Left renal cortex interstitium (tissue), 4 donors: ENCODE data around the gene MED17. TPM values are rescaled to one million over a fixed set of nuclear protein-coding genes. Genes with fewer than 3 reads are reported as not detected.

Source experiments
- DNase-seq, 4 donors: peaks; one replicate each; pipeline ENCODE4 v3.0.0-alpha.2; 2013; ENCODE audit warnings: low read depth in 4 of 4, low spot score in 2 of 4, missing footprints in 1 of 4
- polyA plus RNA-seq, 4 donors: library from polyadenylated mRNA; unstranded; fragments of 120-200 nt; gene quantifications; one replicate each; pipeline ENCODE4 v1.2.1, GENCODE V29; 2013; ENCODE audit not compliant: insufficient read length in 4 of 4

The MED17 gene
- polyA plus RNA-seq, 4 donors = 31.1 to 49.1 (median 45.9) TPM

GRCh38 chr11:93845181-93846092, 61.4 kb downstream of the MED17 start:
- no peak for DNase-seq

GRCh38 chr11:93846411-93846810, 62.3 kb downstream of the MED17 start:
- DNase-seq = no peak

- DNase-seq = no peak
These were observed 65.1 kb downstream of the MED17 start for GRCh38 chr11:93849201-93849600.

- DNase-seq = peak; percentile 8 to 17 (median 12)
These were observed 65.9 kb downstream of the MED17 start for GRCh38 chr11:93849751-93850593.

GRCh38 chr11:93850594-93851018, 66.5 kb downstream of the MED17 start, which contains the start of gene VSTM5:
VSTM5 (minus strand) TSS chr11:93850618; CDS start chr11:93850502, 116 bp downstream.
- no peak for DNase-seq

- DNase-seq = no peak
These were observed 68.2 kb downstream of the MED17 start for GRCh38 chr11:93852242-93852641.

- no peak for DNase-seq
These were observed 73.5 kb downstream of the MED17 start for GRCh38 chr11:93857413-93858120.

GRCh38 chr11:93858121-93858775, 74.2 kb downstream of the MED17 start:
- DNase-seq = no peak

- no peak for DNase-seq
These were observed 77.7 kb downstream of the MED17 start for GRCh38 chr11:93861808-93862207.

Other genes with a start within 250 kb of the MED17 start
- gene SMCO4, start 240.9 kb upstream of the MED17 start, polyA plus RNA-seq = 10 to 100 TPM; 16.0 to 19.1 (median 18.7) TPM
- 10 to 100 TPM; 17.3 to 23.7 (median 22.7) TPM for gene CEP295, start 122.6 kb upstream of the MED17 start, polyA plus RNA-seq
- gene TAF1D, start 42.8 kb upstream of the MED17 start, polyA plus RNA-seq = 100 to 1,000 TPM; 102 to 191 (median 137) TPM
- gene C11orf54, start 42.6 kb upstream of the MED17 start, polyA plus RNA-seq = 100 to 1,000 TPM; 160 to 234 (median 180) TPM
- 1 to 10 TPM; 1.0 to 2.7 (median 2.0) TPM for gene VSTM5, start 66.3 kb downstream of the MED17 start, polyA plus RNA-seq
- under 1 TPM in 3 of 4 donors, not detected in 1; 0.10 to 0.30 (median 0.14) TPM for gene HEPHL1, start 237.1 kb downstream of the MED17 start, polyA plus RNA-seq